Neural crest cell (in vitro differentiated cells): ENCODE data around the gene LRCH1. TPM values are rescaled to one million over a fixed set of nuclear protein-coding genes. Genes with fewer than 3 reads are reported as not detected.

Source experiments
- DNase-seq: peaks from one replicate; pipeline ENCODE4 v3.0.0; 2021; ENCODE audit warnings: low read depth, mixed read lengths, low spot score
- H3K27ac Mint-ChIP-seq: one replicate; pipeline ENCODE4 v1.8.0; 2021; ENCODE audit warnings: mild to moderate bottlenecking, mixed read lengths; ENCODE audit not compliant: unreplicated experiment
- H3K27me3 Mint-ChIP-seq: 2 replicates; pipeline ENCODE4 v1.8.0; 2021; ENCODE audit warnings: low read depth, mild to moderate bottlenecking, mixed read lengths
- H3K36me3 Mint-ChIP-seq: 2 replicates; pipeline ENCODE4 v1.8.0; 2021; ENCODE audit warnings: low read depth, mild to moderate bottlenecking, mixed read lengths
- H3K4me1 Mint-ChIP-seq: 2 replicates; pipeline ENCODE4 v1.8.0; 2021; ENCODE audit warnings: mixed read lengths
- H3K4me3 Mint-ChIP-seq: one replicate; pipeline ENCODE4 v1.8.0; 2021; ENCODE audit warnings: mild to moderate bottlenecking, mixed read lengths
- H3K9me3 Mint-ChIP-seq: 2 replicates; pipeline ENCODE4 v1.8.0; 2021; ENCODE audit warnings: mixed read lengths
- total RNA-seq: library from RNA; stranded (reverse); gene quantifications from 2 replicates; pipeline ENCODE4 v1.2.1, GENCODE V29; 2021
- TF ChIP-seq, protein P1 (sequence below): fragments of 200-600 bp; sonication (generic); conservative IDR thresholded peaks from 2 replicates; pipeline ENCODE4 v1.5.0; 2021; ENCODE audit warnings: antibody characterized with exemption, mild to moderate bottlenecking

LRCH1 gene
- total RNA-seq, 1 donor from 2014 or later = 15.8 TPM

DNA sequence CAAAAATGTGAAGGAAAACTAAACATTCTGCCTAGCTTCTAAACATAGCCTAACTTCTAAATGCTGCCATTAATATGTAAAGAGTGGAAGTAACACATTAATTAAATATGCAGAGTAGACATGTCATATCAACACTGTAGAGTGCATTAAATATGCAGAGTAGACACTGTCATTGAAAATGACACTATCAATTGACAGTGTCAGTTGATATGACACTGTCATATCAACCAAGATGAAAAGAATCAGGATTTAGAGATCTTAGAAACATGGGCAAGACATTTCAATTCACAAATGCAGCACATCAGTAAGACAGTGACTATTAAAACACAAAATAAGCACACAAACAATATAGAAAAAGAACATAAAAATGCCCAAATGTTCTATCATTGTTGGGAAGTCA, 218.7 kb downstream of the LRCH1 start:
- TF ChIP-seq, protein P1, sequence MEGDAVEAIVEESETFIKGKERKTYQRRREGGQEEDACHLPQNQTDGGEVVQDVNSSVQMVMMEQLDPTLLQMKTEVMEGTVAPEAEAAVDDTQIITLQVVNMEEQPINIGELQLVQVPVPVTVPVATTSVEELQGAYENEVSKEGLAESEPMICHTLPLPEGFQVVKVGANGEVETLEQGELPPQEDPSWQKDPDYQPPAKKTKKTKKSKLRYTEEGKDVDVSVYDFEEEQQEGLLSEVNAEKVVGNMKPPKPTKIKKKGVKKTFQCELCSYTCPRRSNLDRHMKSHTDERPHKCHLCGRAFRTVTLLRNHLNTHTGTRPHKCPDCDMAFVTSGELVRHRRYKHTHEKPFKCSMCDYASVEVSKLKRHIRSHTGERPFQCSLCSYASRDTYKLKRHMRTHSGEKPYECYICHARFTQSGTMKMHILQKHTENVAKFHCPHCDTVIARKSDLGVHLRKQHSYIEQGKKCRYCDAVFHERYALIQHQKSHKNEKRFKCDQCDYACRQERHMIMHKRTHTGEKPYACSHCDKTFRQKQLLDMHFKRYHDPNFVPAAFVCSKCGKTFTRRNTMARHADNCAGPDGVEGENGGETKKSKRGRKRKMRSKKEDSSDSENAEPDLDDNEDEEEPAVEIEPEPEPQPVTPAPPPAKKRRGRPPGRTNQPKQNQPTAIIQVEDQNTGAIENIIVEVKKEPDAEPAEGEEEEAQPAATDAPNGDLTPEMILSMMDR = no peak
- no peaks in the 10 kb centered on the region for H3K4me1 Mint-ChIP-seq
- no peak for DNase-seq
- no peak overlapping the region for H3K4me3 Mint-ChIP-seq
- H3K27me3 Mint-ChIP-seq = no peaks in the 10 kb centered on the region
- H3K36me3 Mint-ChIP-seq = peaks cover 31% of the 10 kb centered on the region
- H3K27ac Mint-ChIP-seq = no peak overlapping the region
- no peaks in the 10 kb centered on the region for H3K9me3 Mint-ChIP-seq

DNA sequence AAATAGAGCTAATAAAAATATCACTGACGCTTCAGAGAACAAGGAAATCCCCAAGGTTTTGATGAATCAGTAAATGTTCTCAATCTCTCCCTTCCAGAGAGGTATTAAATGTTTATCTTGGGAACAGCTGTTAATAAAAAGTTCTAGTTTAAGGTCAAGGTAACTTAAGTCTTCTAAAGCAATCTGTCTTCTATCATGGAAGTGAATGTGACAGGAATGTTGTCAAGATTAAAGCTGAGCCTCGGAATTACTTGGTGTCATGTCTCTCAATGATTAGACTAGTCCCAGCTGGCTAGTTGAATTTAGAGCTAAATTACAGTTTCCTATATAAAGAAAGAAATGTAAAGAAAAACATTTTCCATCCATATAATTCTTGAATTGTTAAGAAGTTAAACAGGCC, 220.6 kb downstream of the LRCH1 start:
- TF ChIP-seq, protein P1 = no peak
- no peak for DNase-seq
- Mint-ChIP-seq H3K9me3 (no peaks in the 10 kb centered on the region), H3K27me3 (no peaks in the 10 kb centered on the region), H3K27ac (no peak overlapping the region), H3K4me3 (no peak overlapping the region), H3K4me1 (no peaks in the 10 kb centered on the region), H3K36me3 (peaks cover 31% of the 10 kb centered on the region)

DNA sequence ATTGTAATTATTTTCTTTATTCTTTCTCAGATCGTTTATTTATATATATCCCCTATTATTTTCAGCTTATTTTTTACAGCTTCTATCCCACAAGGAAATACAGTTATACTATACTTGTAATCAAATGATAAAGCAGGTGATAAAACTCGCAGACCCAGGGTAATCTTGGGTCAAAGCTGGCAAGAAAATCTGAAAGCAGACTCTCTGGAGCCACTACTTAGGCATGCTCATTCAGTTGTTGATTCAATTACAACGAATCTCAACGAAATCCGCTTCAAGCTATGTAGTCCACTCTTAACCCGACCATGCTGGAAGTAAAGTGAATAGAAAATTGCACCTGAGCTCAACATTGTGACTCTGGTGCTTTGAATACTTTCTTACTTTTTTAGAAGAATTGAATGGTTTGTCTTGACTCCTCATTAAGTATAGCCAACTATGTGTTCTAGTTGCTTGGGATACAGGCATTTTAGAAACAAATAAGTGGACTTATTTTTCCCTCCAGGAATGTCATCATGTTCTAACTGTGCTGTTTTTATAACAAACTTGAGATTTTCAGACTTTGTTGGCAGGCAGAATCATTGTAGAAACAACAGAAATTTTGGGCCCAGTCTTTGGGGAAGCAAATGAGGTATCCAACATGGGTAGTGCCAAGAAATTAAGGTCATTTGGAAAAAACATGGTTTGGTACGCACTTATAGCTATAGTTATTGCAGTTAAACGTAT, 222.6 kb downstream of the LRCH1 start:
- Mint-ChIP-seq H3K27ac (no peak overlapping the region), H3K27me3 (no peaks in the 10 kb centered on the region), H3K4me3 (no peak overlapping the region), H3K36me3 (peaks cover 26% of the 10 kb centered on the region), H3K4me1 (no peaks in the 10 kb centered on the region), H3K9me3 (no peaks in the 10 kb centered on the region)
- DNase-seq = no peak
- TF ChIP-seq, protein P1 = no peak

DNA sequence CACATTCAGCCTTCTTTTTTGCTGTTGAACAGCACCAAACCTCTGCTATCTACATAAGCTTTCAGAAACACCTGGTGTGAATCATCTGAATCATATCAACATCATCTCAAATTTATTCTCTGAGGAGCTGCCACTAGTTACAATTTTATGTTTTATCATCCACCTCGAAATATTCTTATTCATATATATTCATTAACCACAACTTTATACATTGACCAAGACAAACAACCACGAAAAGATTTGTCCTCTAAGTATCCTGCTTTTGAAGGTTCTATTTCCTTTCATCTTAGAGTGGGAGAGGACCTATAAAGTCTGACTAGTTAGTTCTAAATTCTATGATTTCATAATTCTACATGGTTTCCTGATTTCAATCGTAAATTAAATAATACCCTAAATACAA, 225.1 kb downstream of the LRCH1 start:
- no peak overlapping the region for H3K27ac Mint-ChIP-seq
- H3K27me3 Mint-ChIP-seq = no peaks in the 10 kb centered on the region
- H3K36me3 Mint-ChIP-seq = peaks cover 10% of the 10 kb centered on the region
- DNase-seq = no peak
- no peaks in the 10 kb centered on the region for H3K4me1 Mint-ChIP-seq
- no peak overlapping the region for H3K4me3 Mint-ChIP-seq
- TF ChIP-seq, protein P1 = no peak
- H3K9me3 Mint-ChIP-seq = no peaks in the 10 kb centered on the region

DNA sequence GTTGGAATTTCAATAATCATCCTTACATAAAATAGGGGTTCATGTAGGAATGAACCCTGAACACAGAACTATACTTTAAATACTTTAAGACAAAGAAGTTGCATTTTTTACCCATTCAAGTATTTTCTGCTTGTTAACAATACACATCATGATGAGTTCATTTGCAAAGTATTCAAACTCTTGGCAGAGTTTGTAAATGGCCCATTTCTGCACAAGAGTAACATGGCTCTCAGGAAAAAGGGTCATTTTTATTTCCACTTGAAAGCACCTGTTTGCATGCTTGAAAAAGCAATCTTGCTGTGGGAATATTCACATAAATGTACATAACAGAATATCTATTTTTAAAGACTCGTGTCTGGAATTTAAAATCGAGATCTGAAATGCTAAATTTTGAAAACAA, 225.9 kb downstream of the LRCH1 start:
- Mint-ChIP-seq H3K4me1 (no peaks in the 10 kb centered on the region), H3K9me3 (no peaks in the 10 kb centered on the region), H3K36me3 (peaks cover 5% of the 10 kb centered on the region), H3K4me3 (no peak overlapping the region), H3K27me3 (no peaks in the 10 kb centered on the region), H3K27ac (no peak overlapping the region)
- no peak for DNase-seq
- TF ChIP-seq, protein P1 = no peak
